EL (cell line): ENCODE data around the gene PHKA2.
"Not testable (repeated sequence)": the region's sequence is repeated elsewhere in the genome, so short reads cannot be mapped to it uniquely, and the experiment has no call there.

Source experiments
- DNase-seq: peaks from one replicate; pipeline ENCODE4 v3.0.0-alpha.2; 2016

Gene PHKA2

GRCh38 chrX:18983666-18984380 is at the start of gene PHKA2:
Gene PHKA2, minus strand, starts transcription at chrX:18984114. Its CDS starts 182 bp downstream, at chrX:18983932.
- DNase-seq = peak; percentile 57

- no peak for DNase-seq
Observed at GRCh38 chrX:19030805-19031204, 46.9 kb upstream of the PHKA2 start.

- no peak for DNase-seq
Observed at GRCh38 chrX:19028560-19028959, 44.6 kb upstream of the PHKA2 start.

- no peak for DNase-seq
Observed at GRCh38 chrX:19024366-19024765, 40.5 kb upstream of the PHKA2 start.

GRCh38 chrX:19019996-19020395 is 36.1 kb upstream of the PHKA2 start:
- DNase-seq = no peak

- peak; percentile 28 for DNase-seq
Observed at GRCh38 chrX:19017271-19017670, 33.4 kb upstream of the PHKA2 start.

GRCh38 chrX:19016614-19017013 is 32.7 kb upstream of the PHKA2 start:
- peak; percentile 7 for DNase-seq

GRCh38 chrX:19007868-19008267 is 24.0 kb upstream of the PHKA2 start:
- no peak for DNase-seq

GRCh38 chrX:19007011-19007410 is 23.1 kb upstream of the PHKA2 start:
- no peak for DNase-seq

- no peak for DNase-seq
Observed at GRCh38 chrX:19005909-19006308, 22.0 kb upstream of the PHKA2 start.

- DNase-seq = no peak
Observed at GRCh38 chrX:19003756-19004155, 19.8 kb upstream of the PHKA2 start.

- DNase-seq = no peak
Observed at GRCh38 chrX:18998653-18999052, 14.7 kb upstream of the PHKA2 start.

GRCh38 chrX:18997916-18998315 is 14.0 kb upstream of the PHKA2 start:
- no peak for DNase-seq

GRCh38 chrX:18996536-18996935 is 12.6 kb upstream of the PHKA2 start:
- no peak for DNase-seq

GRCh38 chrX:18995221-18995620 is 11.3 kb upstream of the PHKA2 start:
- peak; percentile 65 for DNase-seq

- DNase-seq = peak; percentile 74
Observed at GRCh38 chrX:18994713-18995112, 10.8 kb upstream of the PHKA2 start.

GRCh38 chrX:18992829-18993228 is 8.9 kb upstream of the PHKA2 start:
- DNase-seq = no peak

GRCh38 chrX:18985186-18985435 is 1.2 kb upstream of the PHKA2 start:
- no peak for DNase-seq

GRCh38 chrX:18984381-18985185 is 669 bp upstream of the PHKA2 start:
- peak; percentile 74 for DNase-seq

GRCh38 chrX:18981124-18981807 is 2.6 kb downstream of the PHKA2 start:
- DNase-seq = no peak

- DNase-seq = not testable (repeated sequence)
Observed at GRCh38 chrX:18980262-18980661, 3.7 kb downstream of the PHKA2 start.

- no peak for DNase-seq
Observed at GRCh38 chrX:18974993-18975392, 8.9 kb downstream of the PHKA2 start.

GRCh38 chrX:18973527-18974192 is 10.3 kb downstream of the PHKA2 start:
- no peak for DNase-seq
